ENCODE data around the gene SH3PXD2A.

- TF ChIP-seq, protein P1, sequence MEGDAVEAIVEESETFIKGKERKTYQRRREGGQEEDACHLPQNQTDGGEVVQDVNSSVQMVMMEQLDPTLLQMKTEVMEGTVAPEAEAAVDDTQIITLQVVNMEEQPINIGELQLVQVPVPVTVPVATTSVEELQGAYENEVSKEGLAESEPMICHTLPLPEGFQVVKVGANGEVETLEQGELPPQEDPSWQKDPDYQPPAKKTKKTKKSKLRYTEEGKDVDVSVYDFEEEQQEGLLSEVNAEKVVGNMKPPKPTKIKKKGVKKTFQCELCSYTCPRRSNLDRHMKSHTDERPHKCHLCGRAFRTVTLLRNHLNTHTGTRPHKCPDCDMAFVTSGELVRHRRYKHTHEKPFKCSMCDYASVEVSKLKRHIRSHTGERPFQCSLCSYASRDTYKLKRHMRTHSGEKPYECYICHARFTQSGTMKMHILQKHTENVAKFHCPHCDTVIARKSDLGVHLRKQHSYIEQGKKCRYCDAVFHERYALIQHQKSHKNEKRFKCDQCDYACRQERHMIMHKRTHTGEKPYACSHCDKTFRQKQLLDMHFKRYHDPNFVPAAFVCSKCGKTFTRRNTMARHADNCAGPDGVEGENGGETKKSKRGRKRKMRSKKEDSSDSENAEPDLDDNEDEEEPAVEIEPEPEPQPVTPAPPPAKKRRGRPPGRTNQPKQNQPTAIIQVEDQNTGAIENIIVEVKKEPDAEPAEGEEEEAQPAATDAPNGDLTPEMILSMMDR (conservative IDR thresholded peaks at IDR 0.05; ENCODE audit: low read depth, low read length): no peak
- no peak for TF ChIP-seq EZH2 (IDR thresholded peaks at IDR 0.05; ENCODE audit: borderline replicate concordance, low read depth, low read length, poor library complexity, severe bottlenecking)
These were observed 20.8 kb upstream of the SH3PXD2A start for GRCh38 chr10:103876155-103876554.
